Stomach (tissue), 9 donors: ENCODE data around the gene PCDHB5. TPM values are rescaled to one million over a fixed set of nuclear protein-coding genes. Genes with fewer than 3 reads are reported as not detected.
"Not testable (repeated sequence)": the region's sequence is repeated elsewhere in the genome, so short reads cannot be mapped to it uniquely, and the experiment has no call there.

ENCODE experiments used
- DNase-seq, 2 donors: peaks; one replicate each; pipeline versions ENCODE4 v3.0.0 to v3.0.0-alpha.2; 2013 to 2019
- H3K27ac ChIP-seq, 5 donors: fragments of 200-600 bp in 4 of 5; sonication (generic) in 4 of 5; one replicate each; pipeline ENCODE4 v1.5.1; 2013 to 2019; ENCODE audit warnings: mild to moderate bottlenecking in 1 of 5, moderate library complexity in 1 of 5
- H3K27me3 ChIP-seq, 3 donors: fragments of 200-600 bp; sonication (generic); one replicate each; pipeline ENCODE4 v1.5.1; 2017 to 2019; ENCODE audit warnings: mixed run types in 1 of 3
- H3K36me3 ChIP-seq, 4 donors: fragments of 200-600 bp; sonication (generic); 1 replicate in 3 of 4; 2 replicates in 1 of 4; pipeline ENCODE4 v1.5.1; 2016 to 2019
- H3K4me1 ChIP-seq, 4 donors: fragments of 200-600 bp; sonication (generic); one replicate each; pipeline ENCODE4 v1.5.1; 2016 to 2019
- H3K4me3 ChIP-seq, 4 donors: fragments of 200-600 bp; sonication (generic) in 3 of 4; one replicate each; pipeline ENCODE4 v1.5.1; 2016 to 2019; ENCODE audit warnings: mild to moderate bottlenecking in 1 of 4
- H3K9me3 ChIP-seq, 4 donors: fragments of 200-600 bp; sonication (generic); one replicate each; pipeline ENCODE4 v1.5.1; 2016 to 2019
- CTCF ChIP-seq, 7 experiments: fragments of 450-650 bp in 4 of 7; fragments of 200-600 bp in 3 of 7; sonication (generic) in 3 of 7; IDR thresholded peaks; one replicate each; pipeline ENCODE4 v1.5.1; 2016 to 2019; ENCODE audit warnings: antibody characterized with exemption in 7 of 7, control low read depth in 2 of 7, mild to moderate bottlenecking in 1 of 7
- EP300 ChIP-seq: sonication (generic); formaldehyde crosslinking; IDR thresholded peaks from one replicate; pipeline ENCODE4 v1.6.1; 2017; ENCODE audit warnings: antibody characterized with exemption
- POLR2A ChIP-seq, 4 donors: fragments of 450-650 bp; IDR thresholded peaks; one replicate each; pipeline ENCODE4 v1.6.1; 2016; ENCODE audit warnings: antibody characterized with exemption in 4 of 4, control low read depth in 2 of 4, mild to moderate bottlenecking in 1 of 4, moderate library complexity in 1 of 4
- POLR2AphosphoS5 ChIP-seq, 3 donors: sonication (generic); formaldehyde crosslinking; IDR thresholded peaks; one replicate each; pipeline ENCODE4 v1.6.1; 2016; ENCODE audit warnings: antibody characterized with exemption in 3 of 3
- WGBS, 5 donors: extraction: QIAGEN DNeasy Blood & Tissue Kit in 3 of 5; methylation state at CpG; one replicate each; pipeline versions ENCODE4 v1.1.5 to v1.1.7; 2013 to 2018; 5-methylcytosine and 5-hydroxymethylcytosine counted together
- intact Hi-C: fragments of 100-400 bp; cut with DNase I; formaldehyde crosslinking; loops from one replicate; pipeline ENCODE4 v1.15.1; 2023; ENCODE audit warnings: low total_unique reads
- polyA plus RNA-seq, 3 donors: library from polyadenylated mRNA; stranded (reverse); fragments of 200-250 nt; gene quantifications; one replicate each; pipeline ENCODE4 v1.2.3, GENCODE V29; 2013
- total RNA-seq, 5 donors: library from RNA; depleted of rRNA; stranded (reverse); fragments of >200 nt; gene quantifications; one replicate each; pipeline versions ENCODE4 v1.1.0 to v1.2.3, GENCODE V29; 2014 to 2016
- donor health status: healthy with polysubstance abuse.
- donor health status: Bipolar disorder and iron deficiency.
- donor health status: healthy.

PCDHB5 gene
- total and polyA plus RNA-seq, 8 donors = 0.14 to 4.7 (median 0.78) TPM; not detected in 1

DNA sequence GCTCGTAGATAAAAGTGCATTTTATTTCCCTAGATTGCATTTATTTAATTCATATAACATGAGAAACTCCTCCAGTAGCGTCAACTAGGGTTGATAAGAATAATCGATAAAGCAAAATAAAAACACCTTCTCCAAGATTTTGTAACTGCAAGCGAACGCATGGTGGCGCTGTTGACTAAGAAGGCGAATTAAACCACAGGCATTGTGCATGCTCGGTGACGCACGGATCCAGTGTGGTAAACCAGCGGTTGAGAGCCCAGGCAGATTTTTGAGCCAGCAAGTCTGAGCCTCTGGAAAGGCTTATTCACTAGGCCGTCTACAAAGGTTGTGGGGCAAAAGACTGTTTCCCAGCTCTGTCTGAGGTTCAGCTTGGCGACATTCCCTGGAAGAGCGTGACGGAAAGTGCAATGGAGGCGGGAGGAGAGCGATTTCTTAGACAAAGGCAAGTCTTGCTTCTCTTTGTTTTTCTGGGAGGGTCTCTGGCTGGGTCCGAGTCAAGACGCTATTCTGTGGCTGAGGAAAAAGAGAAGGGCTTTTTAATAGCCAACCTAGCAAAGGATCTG, 34.7 kb upstream of the PCDHB5 start, which contains the start of gene PCDHB3:
Gene PCDHB3, plus strand, starts transcription at position 231 of the 563 bp plus-strand sequence. Its CDS starts 177 bp downstream, at position 408.
- peak within 1 kb of the TSS in 1 of 4 donors; percentile 17 for H3K4me3 ChIP-seq
- TF ChIP-seq CTCF (IDR thresholded peaks at IDR 0.05) (no peak), POLR2A (IDR thresholded peaks at IDR 0.05) (no peak), POLR2AphosphoS5 (IDR thresholded peaks at IDR 0.05) (no peak), EP300 (no peak)
- H3K4me1 ChIP-seq = no peaks in the 10 kb centered on the region
- H3K36me3 ChIP-seq = no peaks in the 10 kb centered on the region
- intact Hi-C loops = no loop called here
- DNase-seq = peak in 1 of 2 donors; percentile 59
- H3K9me3 ChIP-seq = peaks cover 13 to 77% (median 56%) of the 10 kb centered on the region in 4 donors
- peaks cover 0 to 45% (median 0%) of the 10 kb centered on the region in 3 donors for H3K27me3 ChIP-seq
- WGBS, 5 donors = 18 to 26% (median 19%) methylated on average over 19 of the region's 19 CpGs
- H3K27ac ChIP-seq = no peak within 1 kb of the TSS

- H3K4me3 ChIP-seq = peak overlapping the region in 1 of 4 donors; percentile 17
These were observed 33.9 kb upstream of the PCDHB5 start for GRCh38 chr5:141101059-141101458.

GRCh38 chr5:141102070-141102469, 32.9 kb upstream of the PCDHB5 start:
- Histone ChIP-seq H3K9me3 (peaks cover 9 to 67% (median 42%) of the 10 kb centered on the region in 4 donors), H3K27me3 (peaks cover 0 to 33% (median 0%) of the 10 kb centered on the region in 3 donors)
- intact Hi-C loops, DNase-seq, H3K27ac ChIP-seq, H3K36me3 ChIP-seq, H3K4me1 ChIP-seq, H3K4me3 ChIP-seq: not testable (repeated sequence)
- WGBS, 5 donors = 36 to 54% (median 40%) methylated on average over 1 to 39 of the region's 39 CpGs

More at GRCh38 chr5:141101059-141101458, 33.9 kb upstream of the PCDHB5 start:
- DNase-seq = no peak
- intact Hi-C loops = no loop called here
- WGBS, 5 donors = 34 to 63% (median 41%) methylated on average over 20 of the region's 20 CpGs
- TF ChIP-seq POLR2A (IDR thresholded peaks at IDR 0.05) = no peak
- no peak for TF ChIP-seq POLR2AphosphoS5 (IDR thresholded peaks at IDR 0.05)
- TF ChIP-seq EP300 = no peak
- TF ChIP-seq CTCF (IDR thresholded peaks at IDR 0.05) = no peak
- Histone ChIP-seq H3K27me3 (peaks cover 0 to 40% (median 0%) of the 10 kb centered on the region in 3 donors), H3K4me1 (no peaks in the 10 kb centered on the region), H3K27ac (no peak overlapping the region), H3K36me3 (no peaks in the 10 kb centered on the region), H3K9me3 (peaks cover 9 to 70% (median 48%) of the 10 kb centered on the region in 4 donors)

- H3K36me3 ChIP-seq, H3K4me1 ChIP-seq, DNase-seq, H3K27ac ChIP-seq, H3K4me3 ChIP-seq, intact Hi-C loops: not testable (repeated sequence)
- Histone ChIP-seq H3K27me3 (peaks cover 0 to 29% (median 0%) of the 10 kb centered on the region in 3 donors), H3K9me3 (peaks cover 9 to 65% (median 41%) of the 10 kb centered on the region in 4 donors)
- WGBS, 5 donors = 29 to 48% (median 47%) methylated on average over 12 to 22 of the region's 38 CpGs; no CpG with 5 or more reads in 2 of the 5 donors
These were observed 32.5 kb upstream of the PCDHB5 start for GRCh38 chr5:141102471-141102870.

DNA sequence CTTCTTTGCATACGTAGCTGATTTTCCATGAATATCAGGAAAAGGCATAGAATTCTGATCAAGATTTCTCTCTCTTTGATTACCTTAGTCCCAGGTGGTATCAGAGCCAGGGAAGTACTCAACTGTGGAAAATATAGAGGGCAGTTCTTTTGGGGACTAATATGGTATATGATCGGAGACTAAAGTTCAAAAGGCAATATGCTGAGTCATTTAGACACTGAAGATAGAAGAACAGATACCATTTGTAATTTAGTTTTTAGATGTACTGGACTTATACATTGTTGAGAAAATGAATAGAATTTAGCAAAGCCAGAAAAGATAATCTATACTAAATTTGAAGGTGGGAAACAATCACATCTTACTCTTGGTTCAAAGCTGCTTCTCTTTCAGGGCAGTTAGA, 29.7 kb upstream of the PCDHB5 start:
- Histone ChIP-seq H3K27me3 (peaks cover 0 to 18% (median 0%) of the 10 kb centered on the region in 3 donors), H3K36me3 (no peaks in the 10 kb centered on the region), H3K27ac (no peak overlapping the region), H3K4me3 (no peak overlapping the region), H3K4me1 (no peaks in the 10 kb centered on the region), H3K9me3 (peaks cover 5 to 59% (median 33%) of the 10 kb centered on the region in 4 donors)
- DNase-seq = no peak
- WGBS, 5 donors = 60 to 89% (median 80%) methylated on average over 2 of the region's 2 CpGs
- no peak for TF ChIP-seq POLR2A (IDR thresholded peaks at IDR 0.05)
- intact Hi-C loops = no loop called here

DNA sequence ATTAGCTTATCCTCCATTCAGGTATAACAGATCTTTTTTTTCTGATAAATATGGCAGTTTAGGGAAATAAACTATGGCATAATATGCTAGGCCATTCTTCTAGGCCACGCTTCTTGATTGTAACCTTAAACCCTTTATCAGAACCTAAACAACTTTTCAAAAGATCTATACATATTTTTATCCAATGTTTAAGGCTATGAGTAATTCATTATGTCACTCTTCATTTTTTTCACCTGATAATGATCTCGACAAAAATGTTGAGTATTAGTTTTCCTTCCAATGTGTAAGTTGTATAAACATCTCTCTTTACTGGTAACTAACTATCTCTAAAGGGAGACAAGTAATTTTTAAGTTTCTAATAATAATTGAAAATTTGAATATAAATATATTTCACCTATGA, 15.8 kb upstream of the PCDHB5 start:
- Histone ChIP-seq H3K27ac (no peak overlapping the region), H3K4me1 (no peaks in the 10 kb centered on the region), H3K27me3 (peaks cover 0 to 21% (median 0%) of the 10 kb centered on the region in 3 donors), H3K36me3 (no peaks in the 10 kb centered on the region), H3K9me3 (peaks cover 4 to 77% (median 39%) of the 10 kb centered on the region in 4 donors), H3K4me3 (no peak overlapping the region)
- WGBS, 5 donors = 25 to 40% (median 33%) methylated on average over 2 of the region's 2 CpGs
- DNase-seq = no peak
- intact Hi-C loops = no loop called here
- TF ChIP-seq CTCF (IDR thresholded peaks at IDR 0.05) (no peak), POLR2AphosphoS5 (IDR thresholded peaks at IDR 0.05) (no peak), POLR2A (IDR thresholded peaks at IDR 0.05) (no peak), EP300 (no peak)
